ENCODE data around the gene HPCAL4.

HPCAL4 gene

DNA sequence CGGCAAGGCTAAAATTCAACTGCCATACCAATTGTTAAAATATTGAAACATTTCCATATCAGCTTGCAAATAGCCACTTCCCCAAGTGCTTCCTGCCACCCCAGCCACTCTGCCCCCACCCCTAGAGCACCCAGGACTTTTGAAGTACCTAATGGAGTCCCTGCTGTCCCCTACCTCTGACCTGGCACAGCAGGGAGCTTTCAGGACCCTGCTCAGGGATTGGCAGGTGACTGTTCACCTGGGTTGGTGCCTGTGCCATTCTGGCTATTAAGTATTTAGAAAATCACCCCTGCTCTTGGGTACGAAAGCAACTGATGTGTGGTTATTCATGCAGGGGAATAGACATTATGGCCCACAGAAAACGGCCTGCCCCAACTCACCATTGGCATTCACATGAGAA lies 9.1 kb upstream of the HPCAL4 start:
- no peak for DNase-seq

DNA sequence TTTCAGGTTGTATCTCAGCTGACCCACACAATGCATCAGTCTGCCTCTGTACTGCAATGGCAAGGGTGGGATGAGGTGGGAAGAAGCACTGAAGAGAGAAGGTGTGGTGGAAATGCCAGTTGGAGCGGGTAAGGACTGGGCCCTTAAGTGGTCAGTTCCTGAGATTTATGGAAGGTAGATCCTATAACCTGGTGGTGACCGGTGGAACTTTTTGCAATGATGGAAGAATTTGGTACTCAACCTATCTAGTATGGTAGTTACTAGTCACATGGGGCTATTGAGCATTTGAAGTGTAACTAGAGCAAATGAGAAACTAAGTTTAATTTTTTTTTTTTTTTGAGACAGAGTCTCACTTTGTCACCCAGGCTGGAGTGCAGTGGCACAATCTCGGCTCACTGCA lies 8.2 kb upstream of the HPCAL4 start:
- no peak for DNase-seq

DNA sequence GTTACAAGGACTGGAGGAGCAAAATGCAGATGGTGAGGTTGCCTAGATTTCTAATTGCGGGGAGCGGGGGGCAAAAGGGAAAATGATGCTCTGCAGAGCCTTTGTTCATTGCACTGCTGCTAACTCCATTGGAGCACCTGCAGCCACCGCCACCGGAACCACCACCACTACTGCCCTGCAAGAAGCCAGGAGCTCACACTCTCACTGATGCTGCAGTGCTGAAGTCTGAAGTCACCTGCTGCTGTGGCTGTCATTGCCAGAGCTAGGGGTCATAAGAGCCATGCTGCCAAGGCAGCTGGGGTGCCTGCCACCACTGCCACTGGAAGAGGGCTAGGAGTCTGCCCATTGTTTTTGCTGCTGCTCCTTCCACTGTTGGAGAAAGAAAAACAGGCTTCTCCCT lies 7.3 kb upstream of the HPCAL4 start:
- no peak for DNase-seq

DNA sequence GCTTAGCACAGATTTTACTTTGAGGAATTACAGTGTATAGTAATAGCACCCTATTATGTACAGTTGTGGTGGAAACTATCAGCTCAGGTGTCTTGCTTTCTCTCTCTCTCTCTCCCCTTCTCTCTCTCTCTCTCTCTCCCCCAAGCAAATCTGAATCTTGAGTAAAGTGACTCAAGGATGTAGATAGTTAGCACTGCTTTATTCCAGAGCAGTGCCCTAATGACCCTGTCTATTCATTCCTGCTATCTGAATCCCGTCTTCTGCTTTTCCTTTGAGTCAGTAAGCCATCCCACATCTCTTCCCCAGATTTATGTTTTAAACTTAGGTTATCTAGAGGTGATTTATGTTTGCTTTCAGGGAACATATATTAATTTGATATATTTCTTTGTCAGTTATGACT lies 5.2 kb upstream of the HPCAL4 start:
- DNase-seq: no peak

DNA sequence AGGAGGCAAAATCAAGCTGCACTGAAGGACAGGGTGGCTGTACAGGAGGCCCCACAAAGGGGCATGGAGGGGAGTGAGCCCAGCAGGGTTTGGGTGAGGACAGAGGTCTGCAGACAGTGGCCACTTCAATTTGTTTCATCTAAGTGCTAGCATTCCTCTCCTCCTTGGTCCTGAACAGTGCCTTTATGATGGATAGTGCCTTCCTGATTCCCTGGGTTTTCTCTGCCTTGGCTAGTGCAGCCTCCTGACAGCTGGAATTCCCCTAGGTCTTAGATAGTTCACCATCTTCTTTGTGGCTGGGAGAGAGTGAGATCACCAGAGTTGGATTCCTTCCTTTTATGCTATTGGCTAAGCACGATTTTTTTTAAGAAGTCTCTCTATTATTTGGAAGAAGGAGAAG lies 3.8 kb upstream of the HPCAL4 start:
- no peak for DNase-seq

DNA sequence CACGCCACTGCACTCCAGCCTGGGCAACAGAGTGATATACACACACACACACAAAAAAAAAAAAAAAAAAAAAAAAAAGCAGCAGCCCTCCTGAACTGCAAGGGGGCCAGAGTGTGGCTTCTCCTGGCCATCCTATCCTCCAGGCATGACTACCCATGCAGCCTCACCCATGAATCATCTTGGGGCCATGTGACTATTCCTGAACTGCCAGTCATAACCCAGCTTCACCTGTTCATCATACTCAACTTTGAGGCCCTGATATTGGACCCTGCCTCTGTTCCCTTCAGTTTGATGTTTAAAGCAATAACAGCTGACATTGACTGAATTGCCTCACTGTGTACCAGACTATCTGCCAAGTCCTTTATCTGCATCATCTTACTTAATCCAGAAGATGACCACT lies 2.8 kb upstream of the HPCAL4 start:
- DNase-seq: no peak

DNA sequence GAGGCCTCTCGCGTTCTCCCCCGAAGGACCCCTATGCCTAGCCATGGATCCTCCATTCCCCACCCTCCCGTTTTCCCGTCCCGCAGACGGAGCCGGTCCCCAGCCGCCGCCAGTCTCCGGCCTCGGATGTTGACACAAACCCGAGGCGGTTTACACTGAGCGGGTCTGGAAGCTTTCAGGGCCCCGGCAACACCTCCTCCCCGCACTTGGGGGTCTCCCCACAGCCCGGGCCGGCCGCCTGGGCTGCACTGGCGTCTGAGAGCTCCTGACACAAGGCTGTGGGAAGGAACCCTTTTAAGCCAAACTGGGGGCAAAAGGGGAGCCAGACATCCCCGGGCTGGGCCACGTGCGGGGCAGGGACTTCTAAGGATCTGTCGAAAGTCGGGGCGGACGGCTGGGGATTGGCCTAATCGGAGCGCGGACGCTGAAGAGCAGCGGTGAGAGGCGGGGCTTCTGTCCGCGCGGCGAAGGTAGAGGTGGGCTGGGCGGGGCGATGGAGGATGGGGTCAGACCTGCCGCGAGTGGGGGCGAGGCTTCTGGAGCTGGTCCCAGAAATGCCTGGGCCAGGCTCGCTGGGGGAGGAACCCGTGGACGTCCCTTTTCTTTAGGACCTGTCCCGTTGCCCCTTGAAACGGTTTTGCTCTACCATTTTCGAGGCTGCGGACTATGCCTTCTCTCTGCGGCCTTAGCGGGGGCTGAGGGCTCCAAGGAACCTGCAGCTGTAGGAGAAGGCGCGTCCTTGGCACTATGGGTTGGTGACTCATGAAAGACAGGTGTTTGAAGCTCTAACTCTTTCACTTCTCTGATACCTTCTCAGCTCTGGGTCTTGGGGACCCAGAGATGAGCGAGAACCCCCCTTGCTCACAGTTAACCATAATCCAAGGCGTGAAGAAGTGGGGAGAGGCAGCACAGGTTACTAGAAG lies 1.2 kb upstream of the HPCAL4 start:
- DNase-seq: no peak

DNA sequence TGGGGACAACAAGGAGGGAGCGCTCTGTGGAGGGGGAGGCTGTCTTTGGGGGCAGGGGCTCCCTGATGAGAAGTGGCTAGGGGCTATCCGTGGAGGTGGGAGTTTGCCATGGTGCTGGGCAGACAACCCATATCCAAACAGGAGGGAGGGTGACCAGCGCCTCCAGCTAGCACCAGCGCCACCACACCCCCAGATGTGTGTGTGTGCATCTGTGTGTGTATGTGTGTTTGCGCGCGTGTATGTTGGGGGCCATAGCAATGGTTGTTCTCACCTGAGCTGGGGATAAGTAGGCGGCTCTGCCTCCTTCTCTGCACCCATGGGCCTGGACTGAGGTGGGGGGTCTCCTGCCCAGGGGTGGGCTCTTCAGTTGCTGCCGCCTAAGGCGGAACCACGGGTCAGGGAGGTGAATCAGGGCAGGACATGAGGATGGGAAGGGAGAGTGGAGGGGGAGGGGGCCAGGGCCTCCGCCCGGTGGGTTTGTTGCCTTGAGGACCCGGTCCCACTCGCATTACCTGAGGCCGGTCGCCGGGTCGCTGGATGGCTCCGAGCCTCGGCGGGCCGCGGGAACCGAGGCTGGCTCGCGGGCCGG lies 345 bp downstream of the HPCAL4 start:
- no peak for DNase-seq

DNA sequence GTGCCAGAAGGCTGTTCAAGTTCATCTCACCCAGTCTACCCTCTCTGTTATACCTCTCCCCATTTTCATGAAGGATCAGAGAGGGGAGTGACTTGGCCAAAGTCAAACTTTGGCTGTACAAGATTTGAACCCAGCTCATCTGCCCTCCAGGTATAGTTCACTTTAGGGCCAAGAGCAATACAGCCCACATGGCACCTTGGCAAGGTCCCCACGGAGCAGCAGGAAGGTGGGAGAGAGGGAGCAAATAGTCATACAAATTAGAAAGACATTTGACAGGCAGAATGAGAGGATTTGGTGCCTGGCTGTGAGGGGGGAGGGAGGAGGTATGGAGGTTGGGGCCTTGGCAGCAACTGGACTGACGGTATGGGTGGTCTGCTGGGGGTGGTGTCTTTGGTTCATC lies 1.0 kb downstream of the HPCAL4 start:
- DNase-seq: no peak

DNA sequence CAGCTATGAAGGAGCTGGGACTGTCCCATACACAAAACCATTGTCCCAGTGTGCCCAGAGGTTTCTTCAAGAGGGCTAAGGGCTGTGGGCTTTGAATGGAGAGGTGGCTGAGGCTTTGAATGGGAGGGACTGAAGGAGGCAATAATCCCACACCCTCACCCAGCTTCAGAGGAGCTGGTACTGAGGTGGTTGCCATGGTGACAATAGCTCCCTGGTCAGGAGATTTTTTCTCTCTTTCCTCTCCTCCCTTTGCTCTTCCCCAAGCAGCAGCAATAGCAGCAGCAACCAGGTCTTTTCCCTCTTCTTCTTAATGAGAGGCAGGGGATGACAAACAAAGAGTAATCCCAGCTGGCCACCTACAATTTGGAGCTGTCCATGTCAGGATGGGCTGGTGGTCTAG lies 1.6 kb downstream of the HPCAL4 start:
- DNase-seq: no peak

DNA sequence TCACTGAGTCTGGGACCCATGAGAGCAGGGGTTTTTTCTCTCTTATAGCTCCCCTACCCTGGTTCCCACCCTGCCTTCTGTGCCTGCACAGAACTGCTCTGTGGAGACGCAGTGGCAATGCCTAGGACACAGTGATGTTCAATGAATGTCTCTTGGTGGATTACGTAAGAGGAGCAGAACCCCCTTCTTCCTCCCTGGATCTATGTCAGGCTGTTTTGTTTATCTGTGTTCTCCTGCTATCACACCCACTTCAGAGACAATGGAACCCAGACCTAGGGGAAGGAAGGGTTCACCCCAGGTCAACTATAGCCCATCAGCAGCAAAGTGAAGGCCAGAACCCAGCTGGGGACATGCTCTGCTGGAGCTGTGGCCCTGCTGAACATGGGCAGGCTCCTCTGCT lies 2.0 kb downstream of the HPCAL4 start:
- no peak for DNase-seq

DNA sequence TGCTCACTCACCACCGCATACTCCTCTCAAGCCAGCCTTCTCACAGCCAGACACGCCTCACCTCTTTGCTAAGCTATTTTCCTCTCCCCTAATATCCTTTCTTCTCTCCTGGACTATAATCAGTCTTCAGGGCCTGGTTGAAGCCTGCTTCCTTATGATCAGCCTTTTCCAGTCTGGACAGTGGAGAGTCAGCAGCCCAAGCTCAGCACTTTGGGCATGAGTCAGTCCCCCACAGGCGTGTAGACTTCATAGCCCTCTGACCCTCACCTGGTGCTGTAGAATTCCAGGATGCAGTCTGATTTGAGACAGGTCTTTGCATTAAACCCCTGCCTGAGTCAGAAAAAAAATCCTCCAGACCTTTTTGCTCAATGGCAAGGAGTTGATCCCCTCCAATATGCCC lies 2.5 kb downstream of the HPCAL4 start:
- no peak for DNase-seq

DNA sequence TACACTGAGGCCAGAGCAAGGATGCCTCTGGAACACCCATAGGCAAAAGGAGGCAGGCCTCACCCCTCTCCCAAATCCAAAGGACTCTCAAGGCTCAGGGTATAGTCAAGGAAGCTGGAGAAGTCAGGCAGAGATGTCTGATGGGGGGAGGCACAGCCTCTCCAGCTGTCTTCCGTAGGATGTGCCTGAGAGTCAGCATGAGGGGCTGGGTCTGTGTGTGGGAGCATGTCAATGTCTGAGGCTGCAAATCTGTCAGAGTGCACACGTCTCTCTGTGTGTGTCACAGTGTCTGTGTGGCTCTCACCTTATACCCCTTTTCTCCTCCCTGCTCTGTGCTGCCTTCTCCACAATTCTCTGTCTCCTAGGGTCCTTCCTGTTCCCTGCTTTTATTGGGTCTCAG lies 4.0 kb downstream of the HPCAL4 start:
- DNase-seq: no peak

DNA sequence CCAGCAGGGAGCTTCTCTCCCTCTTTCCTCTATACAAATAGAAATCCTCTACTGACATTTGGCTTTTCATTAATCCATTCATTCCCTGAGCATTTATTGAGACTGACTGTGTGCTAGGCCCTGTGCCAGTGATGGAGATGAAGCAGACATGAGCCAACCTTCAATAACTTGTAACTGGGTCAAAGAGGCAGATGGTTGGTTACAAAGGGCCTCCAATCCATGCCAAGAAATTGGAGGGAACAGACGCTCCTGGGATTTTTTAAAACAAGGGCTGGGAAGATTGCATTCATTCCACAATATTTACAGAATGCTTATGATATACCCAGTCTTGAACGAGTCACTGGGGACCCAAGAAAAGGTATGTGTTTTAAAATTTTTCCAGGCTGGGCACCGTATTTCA lies 6.2 kb downstream of the HPCAL4 start:
- DNase-seq: no peak

DNA sequence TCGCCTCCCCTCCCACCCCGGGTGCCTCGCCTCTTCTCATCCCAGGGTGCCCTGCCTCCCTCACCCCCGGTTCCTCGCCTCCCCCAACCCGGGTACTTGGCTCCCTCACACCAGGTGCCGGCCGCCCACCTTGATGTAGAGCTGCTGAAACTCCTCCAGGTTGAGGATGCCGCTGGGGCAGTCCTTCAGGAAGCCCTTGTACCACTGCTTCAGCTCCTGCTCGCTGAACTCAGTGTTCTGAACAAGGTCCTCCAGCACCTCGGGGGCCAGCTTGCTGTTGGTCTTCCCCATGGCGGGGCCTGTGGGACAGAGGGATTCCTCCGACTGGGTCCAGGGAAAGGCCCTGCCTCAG lies 6.9 kb downstream of the HPCAL4 start:
- no peak for DNase-seq

DNA sequence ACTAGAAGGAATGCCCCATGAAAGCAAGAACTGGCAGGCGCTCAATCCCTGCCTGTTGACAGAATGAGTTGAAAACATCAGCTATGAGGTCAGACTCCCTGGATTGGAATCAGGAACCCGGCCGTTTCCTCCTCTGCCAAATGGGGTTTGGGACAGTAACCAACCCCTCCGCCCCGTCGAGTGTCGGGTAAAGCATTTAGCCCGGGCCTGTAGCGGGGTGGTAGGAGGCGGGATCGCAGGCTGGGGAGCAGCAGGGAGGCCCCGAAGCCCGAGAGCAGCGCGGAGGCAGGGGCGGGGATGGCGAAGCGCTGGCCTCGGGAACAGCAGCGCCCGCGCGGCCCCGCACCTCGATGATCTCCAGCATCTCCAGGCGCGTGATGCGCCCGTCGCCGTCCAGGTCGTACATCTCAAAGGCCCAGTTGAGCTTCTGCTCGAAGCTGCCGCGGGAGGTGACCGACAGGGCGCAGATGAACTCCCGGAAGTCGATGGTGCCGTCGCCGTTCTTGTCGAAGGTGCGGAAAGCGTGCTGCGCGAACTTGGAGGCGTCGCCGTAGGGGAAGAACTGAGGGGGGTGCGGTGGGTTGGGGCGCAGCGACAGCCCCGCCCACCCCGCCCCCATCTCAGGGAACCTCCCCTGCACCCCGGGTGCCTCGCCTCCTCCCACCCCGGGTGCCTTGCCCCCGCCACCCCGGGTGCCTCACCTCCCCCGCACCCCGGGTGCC lies 7.5 kb downstream of the HPCAL4 start:
- peak; percentile 42 for DNase-seq

DNA sequence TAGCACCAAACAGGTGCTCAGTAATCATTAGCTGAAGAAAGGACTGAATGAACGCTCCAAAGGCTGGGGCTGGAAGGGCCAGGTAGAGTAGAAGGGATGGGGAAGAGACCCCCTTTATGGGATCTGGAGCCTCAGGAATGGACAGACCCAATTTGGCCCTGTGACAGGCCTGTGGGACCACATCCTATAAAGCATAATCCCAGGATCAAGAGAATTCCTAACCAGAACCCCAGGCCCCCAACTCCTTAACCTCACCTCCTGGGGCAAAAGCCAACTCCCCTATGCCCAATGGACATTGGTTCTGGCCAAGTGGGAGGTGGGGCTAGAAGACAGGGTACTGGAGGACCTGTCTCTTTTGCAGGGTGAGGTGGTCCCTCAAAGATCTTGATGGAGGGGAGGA lies 9.2 kb downstream of the HPCAL4 start:
- DNase-seq: no peak

DNA sequence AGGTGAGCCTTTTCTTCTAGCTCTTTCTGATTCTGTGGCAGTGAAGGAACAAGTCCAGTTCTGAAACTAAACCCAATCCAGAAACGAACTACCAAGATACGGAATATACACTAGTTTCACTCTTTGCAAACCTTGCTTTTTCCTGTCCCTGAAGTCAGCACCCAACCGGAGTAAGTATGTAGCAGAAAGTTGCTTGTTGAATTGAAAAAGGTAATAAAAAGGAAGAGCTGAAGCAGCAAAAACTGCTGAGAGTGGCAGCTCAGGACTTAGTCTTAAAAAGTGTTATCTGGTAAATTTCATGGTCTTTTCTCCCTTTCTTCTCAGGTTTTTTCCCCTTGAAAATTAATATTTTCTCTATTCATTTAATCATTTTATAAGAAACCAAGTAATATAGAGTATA lies 9.9 kb downstream of the HPCAL4 start:
- DNase-seq: no peak

DNA sequence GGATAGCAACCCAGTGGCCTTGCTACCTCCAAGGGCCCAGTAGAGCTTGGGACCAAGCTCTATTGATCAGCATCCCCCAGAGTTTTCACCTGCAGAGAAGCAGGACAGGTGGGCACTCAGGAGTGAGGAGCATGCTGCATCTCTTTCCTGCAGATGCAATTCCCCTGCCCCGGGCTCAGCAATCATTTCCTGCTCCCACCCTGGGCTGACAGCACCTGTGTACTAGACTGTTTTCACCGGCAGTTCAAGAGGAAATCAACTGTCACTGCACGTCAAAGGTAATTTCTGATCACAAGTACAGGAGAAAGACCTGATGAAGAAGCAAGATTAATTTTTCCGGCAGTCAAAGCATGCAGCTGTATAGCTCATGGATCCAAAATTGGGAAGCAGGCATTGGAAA lies 10.5 kb downstream of the HPCAL4 start:
- no peak for DNase-seq

DNA sequence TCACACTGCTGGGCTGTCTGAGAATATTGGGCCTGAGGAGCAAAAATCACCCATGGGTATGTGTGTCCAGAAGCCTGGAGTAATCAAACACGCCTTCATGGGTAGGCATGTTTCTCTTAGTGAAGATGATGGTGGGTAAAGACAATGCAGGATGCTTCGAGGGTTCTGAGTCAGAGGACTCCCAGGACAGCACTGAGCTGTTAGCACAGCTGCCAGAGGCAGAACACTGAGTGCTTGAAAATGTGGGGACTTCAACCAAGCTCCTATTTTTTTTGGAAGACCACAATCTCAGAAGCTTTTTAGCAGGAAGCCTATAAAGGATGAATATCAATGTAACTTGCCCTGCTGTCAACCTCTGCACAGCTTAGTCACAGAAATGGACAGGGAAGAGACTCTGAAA lies 11.4 kb downstream of the HPCAL4 start:
- no peak for DNase-seq

DNA sequence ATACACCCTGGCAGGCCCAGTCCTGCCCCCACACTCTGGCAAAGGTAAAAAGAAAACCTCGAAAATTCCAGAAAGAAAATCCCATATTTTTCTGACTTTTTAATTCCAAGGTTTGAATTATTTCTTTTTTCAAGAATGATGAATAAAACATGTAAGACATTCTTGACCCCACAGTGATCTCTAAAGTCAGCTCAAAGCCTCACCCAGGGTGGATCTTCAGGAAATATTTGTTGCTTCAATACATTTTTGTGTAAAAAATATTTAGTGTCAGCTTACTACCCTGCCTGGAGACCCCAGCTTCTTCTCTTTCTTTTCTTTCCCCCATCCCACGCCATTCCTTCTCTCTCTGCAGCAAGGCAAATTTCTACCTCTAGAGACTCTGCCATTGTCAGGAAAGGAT lies 12.3 kb downstream of the HPCAL4 start:
- DNase-seq: no peak

DNA sequence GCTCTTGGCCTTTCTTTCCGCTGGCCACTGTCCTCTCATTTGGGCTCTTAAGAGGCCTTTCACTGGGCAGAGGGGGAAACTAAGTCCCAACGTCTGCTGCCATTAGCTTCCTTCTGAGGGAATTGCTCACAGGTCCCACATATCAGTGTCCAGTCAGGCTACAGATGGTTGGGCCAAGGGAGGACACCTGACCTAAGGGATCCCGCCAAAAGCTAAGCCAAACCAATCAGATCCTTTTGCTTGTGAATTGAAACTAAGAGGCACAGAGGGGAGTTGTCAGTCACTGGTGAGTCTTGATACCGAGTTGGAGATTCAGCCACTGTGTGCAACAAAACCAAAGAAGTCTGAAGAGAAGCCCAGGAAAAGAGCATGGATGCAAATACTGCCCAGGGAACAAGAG lies 13.6 kb downstream of the HPCAL4 start:
- DNase-seq: no peak

DNA sequence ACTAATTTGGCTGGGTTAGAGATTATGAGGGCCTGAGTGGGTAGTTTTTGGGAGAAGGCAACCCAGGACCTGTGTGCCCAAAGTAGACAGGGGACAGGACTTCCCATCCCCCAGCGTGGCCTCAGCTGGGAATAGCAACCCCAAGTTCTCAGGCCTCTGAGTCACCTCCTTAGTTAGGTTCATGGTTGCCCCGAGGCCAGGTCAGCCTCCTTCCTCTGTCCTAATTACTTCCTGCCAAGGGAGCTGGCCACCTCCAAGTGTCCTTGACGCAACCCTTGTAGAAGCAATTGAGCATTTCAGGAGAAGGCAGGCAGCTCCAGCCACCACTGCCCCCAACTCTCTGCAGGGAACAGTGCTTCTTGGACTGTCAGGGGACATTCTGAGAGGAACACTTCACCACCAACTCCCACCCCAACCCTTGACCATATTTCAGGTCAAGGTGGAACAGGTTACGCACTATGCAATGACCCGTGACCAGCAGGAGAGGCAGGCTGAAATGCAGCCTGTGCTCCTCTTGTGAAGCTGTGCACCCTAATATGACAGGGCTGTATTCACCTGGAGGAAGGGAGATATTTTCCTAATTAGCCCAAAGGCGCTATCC lies 14.2 kb downstream of the HPCAL4 start:
- DNase-seq: no peak

DNA sequence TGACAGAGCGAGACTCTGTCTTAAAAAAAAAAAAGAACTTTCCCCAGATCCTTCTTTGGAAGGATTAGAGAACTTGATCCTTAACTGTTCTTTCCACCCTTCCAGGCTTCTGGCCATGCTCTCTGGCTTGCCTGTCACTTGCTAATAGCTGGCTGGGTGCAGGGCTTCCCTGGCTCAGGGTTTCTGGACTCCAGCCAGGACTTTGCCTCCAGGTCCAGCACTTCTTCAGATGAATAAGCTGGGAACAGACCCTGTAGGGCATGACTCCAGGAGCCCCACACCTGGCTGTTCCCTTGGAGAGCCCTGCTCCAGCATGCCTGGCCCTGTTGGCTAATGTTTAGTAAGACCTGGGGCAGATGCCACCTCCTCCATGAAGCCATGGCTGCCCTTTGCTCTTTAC lies 16.0 kb downstream of the HPCAL4 start:
- no peak for DNase-seq

All from central memory CD4-positive, alpha-beta T cell (primary cell).